SK-N-SH (cell line): ENCODE measurements around the gene SDR42E1. TPM values are rescaled to one million over a fixed set of nuclear protein-coding genes. Genes with fewer than 3 reads are reported as not detected.

Experiments
- CTCF ChIA-PET: fragments of 300-600, 350-600 bp; formaldehyde crosslinking; extraction: SDS; loops from one replicate; lab custom pipeline; 2021; lab: Yijun Ruan, JAX
- POLR2A ChIA-PET: fragments of 350-600 bp; sonication (Branson Sonifier 250); formaldehyde crosslinking; extraction: SDS; loops from one replicate; lab custom pipeline; 2020; ENCODE audit warnings: antibody characterized with exemption, inconsistent platforms; lab: Yijun Ruan, JAX
- DNase-seq: peaks from one replicate; pipeline ENCODE4 v3.0.0; 2012
- H2AFZ ChIP-seq: fragments of 200-600 bp; sonication (generic); 2 replicates; pipeline ENCODE4 v1.8.1; 2016; ENCODE audit warnings: antibody characterized with exemption, mild to moderate bottlenecking, low read depth
- H3F3A ChIP-seq: fragments of 200-600 bp; sonication (generic); replicated peaks from 2 replicates; pipeline ENCODE3; 2016; ENCODE audit warnings: antibody characterized with exemption, mild to moderate bottlenecking; ENCODE audit not compliant: insufficient read depth
- H3K27ac ChIP-seq, 2 experiments: fragments of 200-500 bp in 1 of 2; fragments of 200-600 bp in 1 of 2; sonication (Bioruptor generic) in 1 of 2; sonication (generic), shearing (Covaris generic) in 1 of 2; 2 replicates each; pipeline versions ENCODE4 v1.5.1 to v1.6.1; 2014 to 2016; ENCODE audit warnings: low read depth in 2 of 2, inconsistent platforms in 1 of 2, low read length in 1 of 2, mild to moderate bottlenecking in 1 of 2, mixed read lengths in 1 of 2
- H3K27me3 ChIP-seq: fragments of 200-600 bp; sonication (generic), shearing (Covaris generic); 2 replicates; pipeline ENCODE4 v1.6.1; 2016; ENCODE audit warnings: mixed run types; ENCODE audit not compliant: insufficient read depth
- H3K36me3 ChIP-seq, 2 experiments: fragments of 200-500 bp in 1 of 2; fragments of 200-600 bp in 1 of 2; sonication (Bioruptor generic) in 1 of 2; sonication (generic) in 1 of 2; replicated peaks in 1 of 2; 2 replicates each; pipeline versions ENCODE3 to v1.5.1; 2014 to 2016; ENCODE audit warnings: low read length in 1 of 2, mild to moderate bottlenecking in 1 of 2; ENCODE audit not compliant: insufficient read depth in 2 of 2, control insufficient read depth in 1 of 2
- H3K4me1 ChIP-seq, 2 experiments: fragments of 200-500 bp in 1 of 2; fragments of 200-600 bp in 1 of 2; sonication (Bioruptor generic) in 1 of 2; sonication (generic), shearing (Covaris generic) in 1 of 2; 2 replicates each; pipeline versions ENCODE4 v1.5.1 to v1.6.1; 2014 to 2016; ENCODE audit warnings: low read depth in 1 of 2, low read length in 1 of 2, mixed run types in 1 of 2; ENCODE audit not compliant: insufficient read depth in 2 of 2, control insufficient read depth in 1 of 2
- H3K4me2 ChIP-seq: fragments of 200-600 bp; sonication (generic), shearing (Covaris generic); 2 replicates; pipeline ENCODE4 v1.6.1; 2017; ENCODE audit warnings: mixed run types
- H3K4me3 ChIP-seq, 2 experiments: fragments of 200-500 bp in 1 of 2; fragments of 200-600 bp in 1 of 2; sonication (Bioruptor generic) in 1 of 2; sonication (generic), shearing (Covaris generic) in 1 of 2; 2 replicates each; pipeline versions ENCODE4 v1.5.1 to v1.8.1; 2014 to 2016; ENCODE audit warnings: low read depth in 2 of 2, inconsistent platforms in 1 of 2, low read length in 1 of 2, mild to moderate bottlenecking in 1 of 2, mixed read lengths in 1 of 2, moderate library complexity in 1 of 2
- H3K79me2 ChIP-seq: fragments of 200-600 bp; sonication (generic); 2 replicates; pipeline ENCODE4 v1.8.1; 2017; ENCODE audit warnings: mild to moderate bottlenecking; ENCODE audit not compliant: insufficient read depth
- H3K9ac ChIP-seq: fragments of 200-600 bp; sonication (generic); 2 replicates; pipeline ENCODE4 v1.6.1; 2017; ENCODE audit warnings: mixed run types
- H3K9me2 ChIP-seq: fragments of 200-600 bp; sonication (generic); 2 replicates; pipeline ENCODE4 v1.6.1; 2017; ENCODE audit warnings: mixed run types
- H3K9me3 ChIP-seq: fragments of 200-600 bp; sonication (generic); 2 replicates; pipeline ENCODE4 v1.6.1; 2017; ENCODE audit warnings: mixed run types, mild to moderate bottlenecking, moderate library complexity
- H4K20me1 ChIP-seq: fragments of 200-600 bp; sonication (generic); 2 replicates; pipeline ENCODE4 v1.6.1; 2017; ENCODE audit warnings: mild to moderate bottlenecking, mixed run types; ENCODE audit not compliant: insufficient read depth
- ELF1 ChIP-seq: IDR thresholded peaks from 2 replicates; pipeline ENCODE4 v1.4.0; 2012
- EZH2phosphoT487 ChIP-seq: fragments of 200-600 bp; sonication (generic); IDR thresholded peaks from 2 replicates; pipeline ENCODE4 v1.6.1; 2017; ENCODE audit warnings: low read depth, mixed run types, mild to moderate bottlenecking, antibody characterized with exemption, moderate library complexity, borderline replicate concordance
- GATA2 ChIP-seq: sonication (generic); formaldehyde crosslinking; IDR thresholded peaks from 2 replicates; pipeline ENCODE4 v1.5.0; 2020; ENCODE audit warnings: mild to moderate bottlenecking, missing genetic modification reagents
- IRF3 ChIP-seq: fragments of 150-350 bp; IDR thresholded peaks from 2 replicates; pipeline ENCODE4 v1.6.1; 2016; ENCODE audit warnings: mild to moderate bottlenecking, low read depth, low read length
- JUND ChIP-seq: IDR thresholded peaks from 2 replicates; pipeline ENCODE4 v1.4.0; 2012
- MEF2A ChIP-seq: IDR thresholded peaks from 2 replicates; pipeline ENCODE4 v1.4.0; 2012; ENCODE audit warnings: low read depth, borderline replicate concordance
- NRF1 ChIP-seq: IDR thresholded peaks from 2 replicates; pipeline ENCODE4 v1.6.1; 2012; ENCODE audit warnings: low read depth, mild to moderate bottlenecking, low read length
- RAD21 ChIP-seq: IDR thresholded peaks from 2 replicates; pipeline ENCODE4 v1.6.1; 2012; ENCODE audit warnings: mild to moderate bottlenecking, low read length
- RFX5 ChIP-seq: IDR thresholded peaks from 2 replicates; pipeline ENCODE4 v1.6.1; 2012; ENCODE audit warnings: mild to moderate bottlenecking, improper control_type of control experiment, low read length
- RXRA ChIP-seq: IDR thresholded peaks from 2 replicates; pipeline ENCODE4 v1.4.0; 2012; ENCODE audit warnings: low read depth, mild to moderate bottlenecking, borderline replicate concordance
- SMC3 ChIP-seq: IDR thresholded peaks from 2 replicates; pipeline ENCODE4 v1.6.1; 2012; ENCODE audit warnings: low read depth, low read length, improper control_type of control experiment
- TEAD4 ChIP-seq: IDR thresholded peaks from 2 replicates; pipeline ENCODE4 v1.4.0; 2012; ENCODE audit warnings: mild to moderate bottlenecking, borderline replicate concordance; ENCODE audit not compliant: insufficient read depth
- WGBS: methylation state at CpG from one replicate; pipeline ENCODE4 v1.1.6; 2017; ENCODE audit warnings: low lambda C conversion rate; 5-methylcytosine and 5-hydroxymethylcytosine counted together
- polyA plus RNA-seq, 3 experiments: library from polyadenylated mRNA; depleted of rRNA; stranded (reverse); fragments of >200 nt; gene quantifications; 2 replicates each; pipeline ENCODE4 v1.2.3, GENCODE V29; 2012

The SDR42E1 gene
- polyA plus RNA-seq, 1 of the 3 experiments (the other 2 are of a cell fraction), result not detected

- CTCF ChIA-PET, result no interaction called here
- TF ChIP-seq IRF3 (no peak), SMC3 (no peak), TEAD4 (no peak), RAD21 (no peak), EZH2phosphoT487 (no peak), RFX5 (no peak), JUND (no peak), GATA2 (CRISPR knock-in tag) (no peak), NRF1 (no peak), ELF1 (no peak), RXRA (no peak)
- TF ChIP-seq, all 33 proteins: peak for 0
- Histone ChIP-seq H3K9me2 (no peaks in the 10 kb centered on the region), H3F3A (no peaks in the 10 kb centered on the region), H3K4me3 (no peak overlapping the region), H3K27ac (no peak overlapping the region), H3K79me2 (no peaks in the 10 kb centered on the region), H2AFZ (no peak overlapping the region), H3K4me1 (peaks cover 0 to 3% of the 10 kb centered on the region in 2 experiments; a peak in 1 of 4 replicates), H3K27me3 (no peaks in the 10 kb centered on the region), H3K9ac (no peak overlapping the region), H3K4me2 (no peak overlapping the region), H4K20me1 (no peaks in the 10 kb centered on the region), H3K36me3 (no peaks in the 10 kb centered on the region), H3K9me3 (0 out of 2 replicates have a peak, but pooled peaks cover 3% of the 10 kb centered on the region)
- WGBS, result 26% methylated on average over 8 of the region's 9 CpGs
- no peak for DNase-seq
- POLR2A ChIA-PET, result no interaction called here
These were observed 2.2 kb downstream of the SDR42E1 start for GRCh38 chr16:82008957-82009592.

- TF ChIP-seq MEF2A, result no peak
- H3K9me2 ChIP-seq, result no peaks in the 10 kb centered on the region
- no peaks in the 10 kb centered on the region for H3K36me3 ChIP-seq
- CTCF ChIA-PET, result no interaction called here
- no peak for DNase-seq
- H3K4me3 ChIP-seq, result no peak overlapping the region
- WGBS, result 9% methylated on average over 1 of the region's 2 CpGs
- no peak overlapping the region for H3K4me2 ChIP-seq
- no peaks in the 10 kb centered on the region for H3K79me2 ChIP-seq
- H3K9me3 ChIP-seq, result 0 out of 2 replicates have a peak, but pooled peaks cover 3% of the 10 kb centered on the region
- 0 out of 2 replicates have a peak, but pooled peaks cover 4% of the 10 kb centered on the region for H3K27me3 ChIP-seq
- H4K20me1 ChIP-seq, result no peaks in the 10 kb centered on the region
- POLR2A ChIA-PET, result no interaction called here
- H2AFZ ChIP-seq, result no peak overlapping the region
- no peaks in the 10 kb centered on the region for H3F3A ChIP-seq
- no peak overlapping the region for H3K27ac ChIP-seq
- no peak overlapping the region for H3K9ac ChIP-seq
- peaks cover 0 to 3% of the 10 kb centered on the region in 2 experiments; a peak in 1 of 4 replicates for H3K4me1 ChIP-seq
These were observed 4.1 kb downstream of the SDR42E1 start for GRCh38 chr16:82007189-82007588.
